DND-41 (cell line): ENCODE measurements around the gene SRPRB.

Source experiments
- ATAC-seq: fragments of 200-7000 bp; cut with Tn5 transposase; 3 replicates; pipeline ENCODE4 v1.9.1; 2021; ENCODE audit warnings: low read depth; ENCODE audit not compliant: insufficient read depth
- DNase-seq: peaks from one replicate; pipeline ENCODE4 v3.0.0-alpha.2; 2020
- H2AFZ ChIP-seq: 2 replicates; pipeline ENCODE4 v1.6.0; 2012; ENCODE audit warnings: low read depth, low read length
- H3K27ac ChIP-seq: 2 replicates; pipeline ENCODE4 v1.5.1; 2012; ENCODE audit warnings: low read length, inconsistent platforms
- H3K27me3 ChIP-seq: fragments of 200-600 bp; sonication (generic); 2 replicates; pipeline ENCODE4 v1.6.0; 2012; ENCODE audit warnings: low read length, mild to moderate bottlenecking, inconsistent platforms; ENCODE audit not compliant: insufficient read depth, poor library complexity
- H3K36me3 ChIP-seq: 2 replicates; pipeline ENCODE4 v1.5.1; 2012; ENCODE audit warnings: low read length, inconsistent platforms; ENCODE audit not compliant: insufficient read depth
- H3K4me1 ChIP-seq: 2 replicates; pipeline ENCODE4 v1.5.1; 2012; ENCODE audit warnings: mild to moderate bottlenecking, low read length; ENCODE audit not compliant: insufficient read depth
- H3K4me2 ChIP-seq: 2 replicates; pipeline ENCODE4 v1.6.0; 2012; ENCODE audit warnings: mild to moderate bottlenecking, moderate library complexity, low read length, inconsistent platforms; ENCODE audit not compliant: insufficient read depth
- H3K4me3 ChIP-seq, 2 experiments: fragments of 200-600 bp in 1 of 2; shearing (Covaris generic) in 1 of 2; 2 replicates each; pipeline ENCODE4 v1.5.1; 2012 to 2016; ENCODE audit warnings: inconsistent platforms in 2 of 2, low read length in 2 of 2, mild to moderate bottlenecking in 2 of 2, low read depth in 1 of 2, moderate library complexity in 1 of 2
- H3K79me2 ChIP-seq: 2 replicates; pipeline ENCODE4 v1.6.0; 2012; ENCODE audit warnings: low read length, inconsistent platforms; ENCODE audit not compliant: insufficient read depth
- H3K9ac ChIP-seq: 2 replicates; pipeline ENCODE4 v1.6.0; 2012; ENCODE audit warnings: low read depth, mild to moderate bottlenecking, inconsistent platforms, low read length, moderate library complexity
- H3K9me3 ChIP-seq: 2 replicates; pipeline ENCODE4 v1.5.1; 2012; ENCODE audit warnings: low read length, moderate library complexity, mild to moderate bottlenecking, inconsistent platforms; ENCODE audit not compliant: insufficient read depth, severe bottlenecking
- H4K20me1 ChIP-seq: 2 replicates; pipeline ENCODE4 v1.6.0; 2012; ENCODE audit warnings: low read length; ENCODE audit not compliant: insufficient read depth
- CTCF ChIP-seq: IDR thresholded peaks from 2 replicates; pipeline ENCODE4 v1.5.1; 2012; ENCODE audit warnings: borderline replicate concordance, low read length, moderate library complexity, mild to moderate bottlenecking; ENCODE audit not compliant: poor library complexity, severe bottlenecking; ENCODE audit errors: extremely low read depth
- EZH2 ChIP-seq: IDR thresholded peaks from 3 replicates; pipeline ENCODE4 v1.6.1; 2012; ENCODE audit warnings: borderline replicate concordance, low read depth, mild to moderate bottlenecking, moderate library complexity, low read length, inconsistent platforms; ENCODE audit not compliant: severe bottlenecking

The SRPRB gene

DNA sequence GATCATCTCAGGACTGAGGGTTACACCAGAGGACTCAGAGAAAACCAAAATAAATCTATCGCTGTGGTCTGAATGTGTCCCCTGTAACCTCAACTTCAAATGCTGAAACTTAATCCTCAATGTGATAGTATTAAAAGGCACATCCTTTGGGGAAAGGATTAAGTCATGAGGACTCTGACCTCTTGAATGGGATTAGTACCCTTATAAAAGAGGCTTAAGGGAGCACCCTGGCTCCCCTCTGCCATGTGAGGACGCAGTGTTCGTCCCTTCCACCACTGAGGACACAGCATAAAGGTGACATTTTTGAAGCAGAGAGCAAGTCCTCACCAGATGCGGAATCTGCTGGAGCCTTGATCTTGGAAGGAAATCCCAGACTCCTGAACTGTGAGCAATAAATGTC, 39.5 kb downstream of the SRPRB start:
- H3K4me3 ChIP-seq = no peak overlapping the region
- no peaks in the 10 kb centered on the region for H3K4me1 ChIP-seq
- no peak for ATAC-seq
- H3K4me2 ChIP-seq = no peak overlapping the region
- H3K27ac ChIP-seq = no peak overlapping the region
- no peaks in the 10 kb centered on the region for H3K9me3 ChIP-seq
- H3K9ac ChIP-seq = no peak overlapping the region
- H3K36me3 ChIP-seq = no peaks in the 10 kb centered on the region
- no peaks in the 10 kb centered on the region for H3K79me2 ChIP-seq
- no peak overlapping the region for H2AFZ ChIP-seq
- peaks cover 17% of the 10 kb centered on the region for H3K27me3 ChIP-seq
- TF ChIP-seq EZH2 = no peak
- no peak for TF ChIP-seq CTCF
- no peaks in the 10 kb centered on the region for H4K20me1 ChIP-seq
- DNase-seq = no peak

GRCh38 chr3:133849346-133849745, 43.7 kb downstream of the SRPRB start:
- H3K27ac ChIP-seq = no peak overlapping the region
- H3K36me3 ChIP-seq = no peaks in the 10 kb centered on the region
- no peak overlapping the region for H3K4me3 ChIP-seq
- H2AFZ ChIP-seq = no peak overlapping the region
- DNase-seq = no peak
- H3K4me1 ChIP-seq = no peaks in the 10 kb centered on the region
- no peaks in the 10 kb centered on the region for H3K79me2 ChIP-seq
- TF ChIP-seq CTCF (no peak), EZH2 (no peak)
- H3K4me2 ChIP-seq = no peak overlapping the region
- no peaks in the 10 kb centered on the region for H3K9me3 ChIP-seq
- H4K20me1 ChIP-seq = no peaks in the 10 kb centered on the region
- peaks cover 14% of the 10 kb centered on the region for H3K27me3 ChIP-seq
- ATAC-seq = no peak
- H3K9ac ChIP-seq = no peak overlapping the region

- Histone ChIP-seq H3K4me2 (no peak overlapping the region), H3K4me3 (no peak overlapping the region), H3K9ac (no peak overlapping the region), H3K36me3 (no peaks in the 10 kb centered on the region), H3K79me2 (no peaks in the 10 kb centered on the region), H3K27me3 (peaks cover 16% of the 10 kb centered on the region), H2AFZ (no peak overlapping the region), H3K4me1 (no peaks in the 10 kb centered on the region), H3K9me3 (no peaks in the 10 kb centered on the region), H4K20me1 (no peaks in the 10 kb centered on the region), H3K27ac (no peak overlapping the region)
- no peak for TF ChIP-seq CTCF
- ATAC-seq (no peak), DNase-seq (no peak)
Observed at GRCh38 chr3:133850034-133850433, 44.4 kb downstream of the SRPRB start.

GRCh38 chr3:133851266-133851906, 45.8 kb downstream of the SRPRB start:
- no peaks in the 10 kb centered on the region for H3K79me2 ChIP-seq
- no peak overlapping the region for H3K9ac ChIP-seq
- H4K20me1 ChIP-seq = no peaks in the 10 kb centered on the region
- H3K27me3 ChIP-seq = peaks cover 18% of the 10 kb centered on the region
- no peak for DNase-seq
- no peak overlapping the region for H2AFZ ChIP-seq
- TF ChIP-seq CTCF (no peak), EZH2 (no peak)
- no peaks in the 10 kb centered on the region for H3K9me3 ChIP-seq
- H3K4me2 ChIP-seq = no peak overlapping the region
- H3K4me1 ChIP-seq = no peaks in the 10 kb centered on the region
- H3K36me3 ChIP-seq = no peaks in the 10 kb centered on the region
- ATAC-seq = no peak
- no peak overlapping the region for H3K27ac ChIP-seq
- no peak overlapping the region for H3K4me3 ChIP-seq
